Upper lobe of left lung (tissue), 6 donors: ENCODE results near the gene KLHL29. TPM values are rescaled to one million over a fixed set of nuclear protein-coding genes. Genes with fewer than 3 reads are reported as not detected.

ENCODE experiments used
- ATAC-seq, 2 donors: fragments of 200-7000 bp; cut with Tn5 transposase; one replicate each; pipeline ENCODE4 v1.9.1; 2022; ENCODE audit warnings: mild to moderate bottlenecking in 2 of 2, moderate library complexity in 2 of 2; ENCODE audit not compliant: low FRiP score in 2 of 2
- DNase-seq, 2 donors: peaks; one replicate each; pipeline ENCODE4 v3.0.0-alpha.2; 2019 to 2020
- H3K27ac ChIP-seq, 4 donors: fragments of 200-600 bp; sonication (generic); one replicate each; pipeline ENCODE4 v1.5.1; 2016 to 2019
- H3K27me3 ChIP-seq, 4 donors: fragments of 200-600 bp; sonication (generic); one replicate each; pipeline ENCODE4 v1.5.1; 2017 to 2019
- H3K36me3 ChIP-seq, 4 donors: fragments of 200-600 bp; sonication (generic); one replicate each; pipeline ENCODE4 v1.5.1; 2016 to 2019
- H3K4me1 ChIP-seq, 4 donors: fragments of 200-600 bp; sonication (generic); one replicate each; pipeline ENCODE4 v1.5.1; 2018 to 2019
- H3K4me3 ChIP-seq, 4 donors: fragments of 200-600 bp; sonication (generic); one replicate each; pipeline ENCODE4 v1.5.1; 2017 to 2019; ENCODE audit warnings: mild to moderate bottlenecking in 2 of 4, moderate library complexity in 1 of 4
- H3K9me3 ChIP-seq, 4 donors: fragments of 200-600 bp; sonication (generic); one replicate each; pipeline ENCODE4 v1.5.1; 2018 to 2019
- CTCF ChIP-seq, 6 experiments: fragments of 450-650 bp in 4 of 6; fragments of 200-600 bp in 2 of 6; sonication (generic) in 2 of 6; IDR thresholded peaks; one replicate each; pipeline ENCODE4 v1.5.1; 2016 to 2019; ENCODE audit warnings: antibody characterized with exemption in 6 of 6
- EP300 ChIP-seq, 4 donors: sonication (generic); formaldehyde crosslinking; IDR thresholded peaks; one replicate each; pipeline ENCODE4 v1.5.1; 2017; ENCODE audit warnings: antibody characterized with exemption in 4 of 4, control low read depth in 2 of 4
- POLR2A ChIP-seq, 4 donors: fragments of 450-650 bp; IDR thresholded peaks; one replicate each; pipeline ENCODE4 v1.5.1; 2016 to 2017; ENCODE audit warnings: antibody characterized with exemption in 4 of 4, mild to moderate bottlenecking in 2 of 4
- POLR2AphosphoS5 ChIP-seq, 2 donors: sonication (generic); formaldehyde crosslinking; IDR thresholded peaks; one replicate each; pipeline ENCODE4 v1.5.1; 2017; ENCODE audit warnings: antibody characterized with exemption in 2 of 2
- WGBS, 2 donors: methylation state at CpG; one replicate each; pipeline ENCODE4 v1.1.5; 2017 to 2018; 5-methylcytosine and 5-hydroxymethylcytosine counted together
- total RNA-seq, 6 donors: library from RNA; depleted of rRNA in 4 of 6; stranded (reverse); fragments of >200 nt in 4 of 6; gene quantifications; one replicate each; pipeline versions ENCODE4 v1.1.0 to v1.2.1, GENCODE V29; 2016 to 2021
- donor health status: DM: no; HTN: no; CAD: no; lungs with moderate emphysema.
- donor health status: DM: no; HTN: yes; CAD: no; lungs with severe emphysema.

KLHL29 gene
- total RNA-seq, 6 donors from 2014 or later = 8.6 to 34.4 (median 18.2) TPM

GRCh38 chr2:23376075-23376474 is 8.9 kb upstream of the KLHL29 start:
- Histone ChIP-seq H3K4me1 (peaks cover 0 to 5% (median 2%) of the 10 kb centered on the region in 4 donors), H3K9me3 (no peaks in the 10 kb centered on the region), H3K36me3 (no peaks in the 10 kb centered on the region), H3K27ac (no peak overlapping the region), H3K27me3 (no peaks in the 10 kb centered on the region), H3K4me3 (no peak overlapping the region)
- TF ChIP-seq EP300 (IDR thresholded peaks at IDR 0.05) (no peak), POLR2AphosphoS5 (IDR thresholded peaks at IDR 0.05) (no peak), CTCF (IDR thresholded peaks at IDR 0.05) (no peak), POLR2A (IDR thresholded peaks at IDR 0.05) (no peak)
- DNase-seq = no peak
- ATAC-seq = no peak
- 70 to 74% methylated on average over 5 of the region's 5 CpGs for WGBS, 2 donors

GRCh38 chr2:23376972-23377371 is 8.0 kb upstream of the KLHL29 start:
- no peaks in the 10 kb centered on the region for H3K27me3 ChIP-seq
- H3K4me3 ChIP-seq = no peak overlapping the region
- H3K4me1 ChIP-seq = peaks cover 0 to 7% (median 2%) of the 10 kb centered on the region in 4 donors
- DNase-seq = no peak
- TF ChIP-seq EP300 (IDR thresholded peaks at IDR 0.05) = no peak
- no peak for TF ChIP-seq POLR2AphosphoS5 (IDR thresholded peaks at IDR 0.05)
- TF ChIP-seq POLR2A (IDR thresholded peaks at IDR 0.05) = no peak
- TF ChIP-seq CTCF (IDR thresholded peaks at IDR 0.05) = no peak
- H3K9me3 ChIP-seq = no peaks in the 10 kb centered on the region
- ATAC-seq = no peak
- H3K27ac ChIP-seq = no peak overlapping the region
- no peaks in the 10 kb centered on the region for H3K36me3 ChIP-seq
- 77 to 86% methylated on average over 7 to 8 of the region's 8 CpGs for WGBS, 2 donors

GRCh38 chr2:23377771-23378170 is 7.2 kb upstream of the KLHL29 start:
- ATAC-seq (no peak), DNase-seq (no peak)
- H3K4me1 ChIP-seq = peaks cover 0 to 7% (median 2%) of the 10 kb centered on the region in 4 donors
- H3K36me3 ChIP-seq = no peaks in the 10 kb centered on the region
- H3K27ac ChIP-seq = no peak overlapping the region
- TF ChIP-seq CTCF (IDR thresholded peaks at IDR 0.05) = no peak
- no peak for TF ChIP-seq POLR2AphosphoS5 (IDR thresholded peaks at IDR 0.05)
- no peak for TF ChIP-seq POLR2A (IDR thresholded peaks at IDR 0.05)
- no peak for TF ChIP-seq EP300 (IDR thresholded peaks at IDR 0.05)
- H3K4me3 ChIP-seq = no peak overlapping the region
- no peaks in the 10 kb centered on the region for H3K9me3 ChIP-seq
- WGBS, 2 donors = 92 to 95% methylated on average over 4 of the region's 4 CpGs
- H3K27me3 ChIP-seq = no peaks in the 10 kb centered on the region

- DNase-seq (no peak), ATAC-seq (no peak)
- WGBS, 2 donors = 78% methylated on average over 2 of the region's 2 CpGs
- Histone ChIP-seq H3K36me3 (no peaks in the 10 kb centered on the region), H3K27me3 (no peaks in the 10 kb centered on the region), H3K4me1 (peaks cover 0 to 7% (median 2%) of the 10 kb centered on the region in 4 donors), H3K4me3 (no peak overlapping the region), H3K27ac (no peak overlapping the region), H3K9me3 (no peaks in the 10 kb centered on the region)
- no peak for TF ChIP-seq POLR2A (IDR thresholded peaks at IDR 0.05)
- TF ChIP-seq EP300 (IDR thresholded peaks at IDR 0.05) = no peak
- TF ChIP-seq CTCF (IDR thresholded peaks at IDR 0.05) = no peak
- no peak for TF ChIP-seq POLR2AphosphoS5 (IDR thresholded peaks at IDR 0.05)
Observed at GRCh38 chr2:23378496-23378895, 6.5 kb upstream of the KLHL29 start.

GRCh38 chr2:23379220-23379695 is 5.7 kb upstream of the KLHL29 start:
- 77 to 87% methylated on average over 5 to 6 of the region's 7 CpGs for WGBS, 2 donors
- peaks cover 0 to 10% (median 3%) of the 10 kb centered on the region in 4 donors for H3K4me1 ChIP-seq

More at GRCh38 chr2:23379220-23379695, 5.7 kb upstream of the KLHL29 start:
- DNase-seq (no peak), ATAC-seq (no peak)
- Histone ChIP-seq H3K36me3 (no peaks in the 10 kb centered on the region), H3K27me3 (no peaks in the 10 kb centered on the region), H3K4me3 (no peak overlapping the region), H3K9me3 (no peaks in the 10 kb centered on the region), H3K27ac (no peak overlapping the region)
- no peak for TF ChIP-seq EP300 (IDR thresholded peaks at IDR 0.05)
